Head of caudate nucleus (tissue), 42 donors: ENCODE data around the gene GUCY1A2.
"Not testable (repeated sequence)": the region's sequence is repeated elsewhere in the genome, so short reads cannot be mapped to it uniquely, and the experiment has no call there.

Experiments
- DNase-seq, 42 donors: peaks; one replicate each; pipeline versions ENCODE4 v3.0.0 to v3.0.0-alpha.2; 2020 to 2021; ENCODE audit warnings: mixed read lengths in 7 of 42
- intact Hi-C: fragments of 100-400 bp; cut with DNase I; formaldehyde crosslinking; loops from one replicate; pipeline ENCODE4 v1.15.0; 2022

GUCY1A2 gene

GRCh38 chr11:107018219-107018901 lies at the start of gene GUCY1A2:
GUCY1A2 (minus strand) TSS chr11:107018476; CDS start chr11:107018055, 421 bp downstream.
- intact Hi-C loops: loop anchor here (10.0 kb wide), 2 partner anchors 294 to 934 kb away; no protein-coding TSS in a partner anchor

GRCh38 chr11:107054391-107054790 lies 36.1 kb upstream of the GUCY1A2 start:
- DNase-seq: no peak
- intact Hi-C loops: no loop called here

More at GRCh38 chr11:107018219-107018901, at the start of gene GUCY1A2:
- peak; percentile 37 to 89 (median 70) for DNase-seq

GRCh38 chr11:107051332-107051731 lies 33.1 kb upstream of the GUCY1A2 start:
- intact Hi-C loops, DNase-seq: not testable (repeated sequence)

- intact Hi-C loops, DNase-seq: not testable (repeated sequence)
These were observed 32.6 kb upstream of the GUCY1A2 start for GRCh38 chr11:107050899-107051298.

DNA sequence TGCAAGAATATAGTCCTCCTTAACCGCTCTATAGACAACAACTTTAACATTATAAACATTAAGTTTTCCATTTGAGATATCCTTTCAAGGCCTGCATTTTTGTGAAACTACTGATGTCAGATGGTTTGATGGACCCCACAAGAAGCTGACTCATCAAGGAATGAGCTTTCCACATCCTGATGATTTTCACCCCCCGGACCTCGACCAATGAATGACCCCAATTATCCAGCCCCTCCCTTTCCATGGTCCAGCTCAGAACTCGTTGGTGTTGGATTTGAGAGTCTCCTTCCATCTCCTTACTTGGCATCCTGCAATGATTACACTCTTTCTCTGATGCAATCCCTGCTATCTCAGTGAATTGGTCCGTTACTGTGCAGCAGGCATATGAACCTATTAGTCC lies 31.8 kb upstream of the GUCY1A2 start:
- intact Hi-C loops: no loop called here
- no peak for DNase-seq

DNA sequence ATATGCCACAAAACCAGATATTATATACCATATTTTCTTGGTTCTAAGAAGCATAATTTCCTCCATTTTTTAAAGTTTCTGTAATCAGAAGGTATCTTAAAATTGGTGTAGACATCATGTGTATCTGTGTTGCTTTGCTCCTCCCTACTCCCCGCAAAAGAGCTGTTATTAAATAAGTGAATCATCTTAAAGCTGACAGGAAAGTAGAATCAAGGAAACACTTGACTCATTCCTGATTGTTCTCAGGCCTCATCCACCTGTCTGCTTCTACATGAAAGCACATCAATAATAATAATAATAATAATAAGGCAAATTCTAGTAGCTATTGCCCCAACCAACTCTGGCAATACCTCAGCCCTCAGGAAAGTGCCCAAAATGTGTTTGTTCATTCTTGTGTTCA lies 26.2 kb upstream of the GUCY1A2 start:
- intact Hi-C loops: no loop called here
- DNase-seq: no peak

- intact Hi-C loops: no loop called here
- no peak for DNase-seq
These were observed 25.1 kb upstream of the GUCY1A2 start for GRCh38 chr11:107043242-107044006.

DNA sequence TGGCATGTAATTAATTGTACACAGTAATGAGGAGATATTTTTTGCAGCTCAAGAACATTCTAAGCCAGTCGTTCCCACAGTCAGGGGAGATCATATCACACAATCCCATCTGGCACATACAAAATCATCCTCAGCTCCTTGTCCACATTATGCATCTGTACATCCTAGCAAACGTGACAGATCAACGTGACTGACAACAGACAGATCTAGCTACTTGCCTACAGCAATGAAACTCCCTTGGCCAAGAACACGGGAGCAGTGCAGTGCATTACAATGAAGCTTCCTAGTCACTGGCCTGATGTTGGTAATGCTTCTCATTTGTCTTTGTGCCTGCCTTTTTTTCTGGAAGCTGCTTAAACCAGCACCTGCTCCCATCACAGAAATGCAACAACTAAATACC lies 24.5 kb upstream of the GUCY1A2 start:
- peak in 7 of 42 donors; percentile 4 to 26 (median 17) for DNase-seq

GRCh38 chr11:107041088-107041444 lies 22.8 kb upstream of the GUCY1A2 start:
- intact Hi-C loops: no loop called here
- peak in 25 of 42 donors; percentile 12 to 68 (median 32) for DNase-seq

More for the DNA sequence above, 24.5 kb upstream of the GUCY1A2 start:
- intact Hi-C loops: no loop called here

- DNase-seq: peak in 9 of 42 donors; percentile 5 to 52 (median 14)
- intact Hi-C loops: no loop called here
These were observed 22.3 kb upstream of the GUCY1A2 start for GRCh38 chr11:107040433-107041087.

DNA sequence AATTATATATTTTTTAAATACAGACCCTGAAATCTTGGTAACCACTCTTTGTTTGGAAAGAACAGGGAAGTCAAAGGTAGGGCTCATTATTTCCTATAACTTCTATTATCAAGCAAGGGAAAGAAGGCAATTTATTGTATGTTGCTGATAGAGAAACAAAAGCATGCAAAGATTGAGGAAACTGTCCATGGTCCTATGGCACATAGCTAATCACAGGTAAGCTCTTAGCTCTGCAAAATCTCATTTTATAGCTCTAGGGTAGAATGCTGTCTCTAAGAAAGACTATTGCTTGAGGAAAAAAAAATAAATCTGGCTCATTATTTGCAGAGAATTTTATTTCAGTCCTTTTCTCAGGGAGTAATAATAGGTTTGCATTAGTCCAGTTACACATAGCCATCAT lies 7.4 kb upstream of the GUCY1A2 start:
- intact Hi-C loops: no loop called here
- no peak for DNase-seq

DNA sequence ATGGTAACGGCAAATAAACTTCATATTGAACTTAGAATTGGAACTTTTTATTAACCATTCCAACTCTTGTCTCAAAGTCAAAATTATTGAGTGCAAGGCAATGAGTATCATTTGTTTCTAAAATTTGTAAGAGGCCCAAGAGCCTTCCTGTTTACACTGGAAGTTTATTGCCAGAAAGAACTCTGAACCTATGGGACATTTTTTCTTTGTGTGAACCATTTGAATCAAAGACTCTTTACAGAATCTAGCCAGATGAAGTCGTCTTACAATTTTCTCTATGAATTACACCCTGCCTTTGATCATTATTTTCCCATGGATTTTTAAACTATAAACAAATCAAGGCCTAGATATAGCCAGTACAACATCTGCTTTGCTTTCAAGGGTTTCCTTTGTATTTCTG lies 2.3 kb upstream of the GUCY1A2 start:
- intact Hi-C loops: no loop called here
- DNase-seq: no peak

DNA sequence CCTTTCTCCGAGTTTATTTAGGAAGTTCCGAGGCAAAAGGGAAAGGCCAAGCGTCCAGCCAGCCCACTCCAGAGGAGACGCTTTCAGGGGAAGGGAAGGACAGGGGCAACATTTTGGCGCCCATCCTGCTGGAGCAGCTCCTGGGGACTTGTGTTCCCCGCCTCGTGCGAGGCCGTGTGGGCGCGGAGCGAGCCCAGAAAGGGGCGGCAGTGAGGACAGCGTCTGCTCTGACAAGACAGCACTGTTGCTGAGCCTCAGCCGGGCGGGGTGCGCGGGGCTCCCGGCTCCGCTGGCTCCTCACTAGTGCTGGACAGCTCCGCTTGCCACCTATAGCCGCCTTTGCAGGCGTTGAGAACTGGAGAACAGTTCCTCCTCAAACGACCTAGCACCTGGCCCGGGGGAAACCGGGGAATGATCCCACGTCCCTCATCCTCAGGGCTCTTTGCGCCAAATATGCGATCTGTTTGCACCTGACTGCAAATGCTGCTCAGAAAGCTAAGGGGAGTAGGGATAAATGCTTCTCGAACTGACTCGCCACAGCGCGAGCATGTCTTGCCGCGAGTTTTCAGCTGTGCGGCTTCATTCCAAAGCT lies 722 bp upstream of the GUCY1A2 start:
- intact Hi-C loops: loop anchor here (10.0 kb wide), 2 partner anchors 294 to 934 kb away; no protein-coding TSS in a partner anchor
- peak; percentile 51 to 89 (median 76) for DNase-seq

GRCh38 chr11:107017433-107018218 lies 650 bp downstream of the GUCY1A2 start:
- intact Hi-C loops: loop anchor here (10.0 kb wide), 2 partner anchors 293 to 933 kb away; no protein-coding TSS in a partner anchor
- peak; percentile 38 to 89 (median 78) for DNase-seq

- intact Hi-C loops: loop anchor here (10.0 kb wide), 2 partner anchors 292 to 932 kb away; no protein-coding TSS in a partner anchor
- DNase-seq: no peak
These were observed 1.2 kb downstream of the GUCY1A2 start for GRCh38 chr11:107017104-107017432.

- intact Hi-C loops: loop anchor here (10.0 kb wide), 2 partner anchors 290 to 930 kb away; no protein-coding TSS in a partner anchor
- no peak for DNase-seq
These were observed 3.4 kb downstream of the GUCY1A2 start for GRCh38 chr11:107014871-107015270.

GRCh38 chr11:107011977-107012376 lies 6.3 kb downstream of the GUCY1A2 start:
- intact Hi-C loops: loop anchor here (10.0 kb wide), 2 partner anchors 287 to 927 kb away; no protein-coding TSS in a partner anchor
- no peak for DNase-seq

DNA sequence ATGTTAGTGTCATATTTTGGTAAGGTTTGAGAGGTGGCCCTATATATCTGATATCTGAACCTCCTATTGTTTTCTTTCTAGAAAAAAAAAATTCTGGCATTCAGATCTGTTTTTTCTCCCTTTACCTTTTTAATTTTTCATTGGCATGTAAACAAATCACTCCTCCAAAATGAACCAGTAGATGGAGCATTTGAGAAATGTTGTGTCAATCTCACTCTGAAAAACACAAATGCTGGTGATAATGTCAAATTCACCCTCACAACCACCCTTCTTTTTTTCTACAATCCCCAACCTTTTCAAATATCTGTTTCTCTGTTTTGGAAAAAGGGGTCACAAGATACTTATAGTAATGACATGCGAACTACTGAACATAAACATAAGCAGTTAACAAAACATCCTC lies 9.1 kb downstream of the GUCY1A2 start:
- DNase-seq: no peak
- intact Hi-C loops: no loop called here
